ENCODE results near the gene SUMO3.

The SUMO3 gene

DNA sequence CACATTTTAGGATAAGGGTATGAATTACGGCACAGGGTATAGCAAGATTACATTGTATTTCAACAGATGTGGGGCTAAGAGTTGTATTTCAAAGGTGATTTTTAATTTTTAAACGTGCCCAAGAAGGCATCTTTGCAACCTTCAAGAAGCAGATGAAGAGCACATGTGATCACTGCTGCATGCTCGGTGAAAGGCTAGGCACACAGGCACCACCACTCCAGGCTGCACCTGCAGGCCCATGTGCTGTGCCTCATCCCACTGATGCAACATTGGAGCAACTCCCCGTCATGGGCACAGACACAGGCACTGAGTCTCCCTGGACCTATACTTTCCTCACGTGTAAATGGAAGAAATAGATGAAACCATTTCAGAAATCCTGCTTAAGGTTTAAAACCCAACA lies 39.8 kb downstream of the SUMO3 start:
- DNase-seq (ENCODE audit: low read depth) = no peak

DNA sequence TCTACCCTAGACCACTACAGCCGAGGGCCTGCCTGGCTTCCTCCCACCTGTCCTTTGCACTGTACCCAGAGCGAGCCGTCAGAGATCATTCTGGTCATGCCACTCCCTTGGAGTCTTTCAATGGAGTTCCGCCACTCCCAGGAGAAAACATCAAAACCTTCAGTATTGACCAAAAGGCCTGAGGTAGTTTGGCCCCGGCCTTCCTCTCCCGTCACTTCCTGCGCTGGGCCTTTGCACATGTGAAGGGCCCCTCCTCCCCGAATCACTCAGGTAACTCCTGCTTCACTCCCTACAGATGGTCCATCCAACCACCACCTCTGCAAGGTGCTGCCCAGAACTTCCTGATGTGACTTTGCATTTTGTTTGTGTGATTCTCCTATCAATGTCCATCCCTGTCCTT lies 42.9 kb downstream of the SUMO3 start:
- DNase-seq (ENCODE audit: low read depth) = no peak

DNA sequence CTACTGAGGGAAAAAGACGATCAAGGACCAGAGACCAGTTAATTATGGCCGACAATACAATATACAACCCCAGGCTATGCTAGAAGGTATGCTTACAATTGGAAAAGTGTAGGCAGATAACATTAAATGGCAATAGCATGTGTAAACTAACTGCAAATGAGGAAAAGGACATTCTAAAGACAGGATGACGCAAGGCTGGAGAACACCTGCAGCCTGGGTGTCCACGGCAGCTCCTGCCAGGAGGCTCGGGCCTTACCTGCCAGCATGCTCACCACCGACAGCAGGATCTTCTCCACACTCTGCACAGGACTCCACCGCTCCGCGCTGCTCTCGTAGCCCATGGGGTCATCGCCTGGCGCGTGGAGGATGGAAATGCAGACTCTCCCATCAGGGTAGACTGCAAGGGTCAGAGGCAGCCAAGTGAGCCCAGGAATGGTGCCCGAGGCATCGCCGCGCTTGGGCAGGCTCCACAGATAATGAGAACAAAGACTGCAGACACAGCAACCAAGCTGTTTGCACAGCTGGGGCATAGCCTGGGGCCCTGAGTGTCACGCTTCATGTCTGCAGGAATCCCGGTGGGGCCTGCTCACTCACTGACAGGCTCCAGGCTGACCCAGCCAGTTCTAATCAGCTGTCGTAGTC lies 44.5 kb downstream of the SUMO3 start:
- DNase-seq (ENCODE audit: low read depth) = no peak

GRCh38 chr21:44771896-44772525 lies 45.9 kb downstream of the SUMO3 start:
- no peak for DNase-seq (ENCODE audit: low read depth)

DNA sequence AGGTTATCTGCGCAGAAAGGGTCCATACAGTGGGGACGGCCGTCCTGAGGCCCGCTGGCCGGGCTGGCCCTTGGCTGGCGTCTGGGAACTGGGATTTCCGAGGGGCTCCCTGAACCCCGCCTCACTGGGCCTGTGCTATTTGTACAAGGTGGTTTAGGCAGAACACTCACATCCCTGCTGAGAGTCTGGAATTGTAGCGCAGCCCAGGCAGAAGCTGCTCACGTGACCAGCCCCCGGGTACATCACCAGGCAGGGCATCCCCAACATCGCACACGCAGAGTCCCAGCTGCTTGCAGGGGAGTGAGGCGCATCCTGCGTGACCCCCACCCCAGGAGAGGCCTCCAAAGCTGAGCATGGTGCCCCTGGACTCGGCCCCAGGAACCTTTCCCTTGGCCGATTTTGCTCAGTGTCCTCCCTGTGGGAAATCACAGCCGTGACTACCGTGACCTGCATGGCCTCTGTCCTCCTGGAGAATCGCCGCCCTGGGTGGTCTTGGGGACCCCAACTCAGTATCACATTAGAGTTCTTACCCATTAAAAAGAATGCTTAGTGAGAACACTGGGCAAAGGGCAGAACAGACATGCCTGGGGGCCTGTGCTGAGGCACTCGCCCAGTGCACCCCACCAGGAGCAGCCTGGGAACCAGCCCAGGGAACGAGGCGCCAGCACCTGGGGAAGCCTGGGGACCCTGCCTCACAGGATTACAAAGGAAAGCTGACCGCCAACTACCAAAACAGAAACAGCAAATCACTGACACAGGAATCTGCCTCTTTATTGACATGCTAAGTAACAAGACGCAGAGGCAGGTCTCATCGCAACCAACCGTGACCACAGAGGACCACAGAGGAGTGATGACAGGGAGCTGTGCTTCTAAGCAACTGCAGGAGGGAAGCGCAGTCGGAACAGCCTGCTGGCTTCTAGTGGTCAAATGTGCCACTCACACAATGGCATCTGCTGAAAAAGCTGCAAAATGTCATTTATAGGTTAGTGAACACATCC lies 49.7 kb downstream of the SUMO3 start:
- DNase-seq (ENCODE audit: low read depth) = no peak

- no peak for DNase-seq (ENCODE audit: low read depth)
Observed at GRCh38 chr21:44766818-44767354, 51.0 kb downstream of the SUMO3 start.

DNA sequence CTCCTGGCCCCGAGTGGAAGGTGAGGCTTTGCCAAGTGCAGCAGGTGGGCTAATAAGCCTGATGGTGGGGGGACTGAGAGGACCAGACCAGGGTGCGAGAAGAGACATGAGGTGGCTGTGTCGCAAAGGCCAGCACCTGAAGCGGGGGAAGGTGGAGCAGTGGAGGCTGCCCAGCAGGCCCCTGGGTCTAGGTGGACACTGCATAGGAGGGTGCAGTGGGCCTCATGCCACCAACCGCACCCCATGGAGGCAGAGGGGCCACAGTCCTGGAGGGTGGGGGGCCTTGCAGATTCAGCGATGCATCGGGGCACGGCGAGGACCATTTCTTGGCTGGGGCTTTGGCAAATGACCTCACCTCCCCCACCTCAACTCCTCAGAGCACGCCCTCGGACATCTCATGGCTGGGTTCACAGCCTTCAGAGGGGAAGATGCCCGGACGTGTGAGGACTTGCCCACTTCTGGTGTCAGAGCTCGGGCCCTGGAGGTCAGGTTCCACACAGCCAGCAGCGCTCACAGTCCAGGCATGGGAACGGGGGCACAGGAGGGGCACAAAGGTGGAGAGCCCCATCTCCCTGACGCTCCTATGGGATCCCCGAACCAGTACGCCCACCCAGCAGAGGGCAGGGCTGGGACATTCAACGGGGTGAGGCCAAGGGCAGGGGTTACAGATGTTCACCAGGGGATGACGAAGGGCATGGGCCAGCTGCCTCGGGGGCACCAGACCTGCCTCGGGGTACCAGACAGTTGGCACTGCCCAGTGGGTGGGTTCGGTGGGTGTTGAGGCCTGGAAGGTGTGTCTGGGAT lies 51.6 kb downstream of the SUMO3 start:
- no peak for DNase-seq (ENCODE audit: low read depth)

- no peak for DNase-seq (ENCODE audit: low read depth)
Observed at GRCh38 chr21:44765231-44766013, 52.4 kb downstream of the SUMO3 start.

GRCh38 chr21:44764319-44765230 lies 53.3 kb downstream of the SUMO3 start:
- DNase-seq (ENCODE audit: low read depth) = no peak

- DNase-seq (ENCODE audit: low read depth) = no peak
Observed at GRCh38 chr21:44763451-44764318, 54.2 kb downstream of the SUMO3 start.

DNA sequence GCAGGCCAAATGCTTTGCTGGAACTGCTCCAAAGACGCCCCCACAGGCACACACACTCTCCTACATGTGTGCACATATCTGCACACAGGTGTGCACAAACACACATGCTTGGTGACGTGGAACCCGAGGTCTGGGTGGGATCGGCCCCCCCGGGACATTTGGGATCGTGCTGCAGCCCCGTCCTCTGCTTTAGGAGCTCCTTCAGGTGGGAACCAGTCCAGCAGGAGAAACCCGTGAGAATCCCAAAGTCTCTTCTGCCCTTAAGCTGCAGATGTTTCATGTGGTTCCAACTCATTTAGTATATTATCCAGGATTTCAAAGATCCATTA lies 54.8 kb downstream of the SUMO3 start:
- DNase-seq (ENCODE audit: low read depth) = no peak

GRCh38 chr21:44762221-44763049 lies 55.4 kb downstream of the SUMO3 start:
- no peak for DNase-seq (ENCODE audit: low read depth)

DNA sequence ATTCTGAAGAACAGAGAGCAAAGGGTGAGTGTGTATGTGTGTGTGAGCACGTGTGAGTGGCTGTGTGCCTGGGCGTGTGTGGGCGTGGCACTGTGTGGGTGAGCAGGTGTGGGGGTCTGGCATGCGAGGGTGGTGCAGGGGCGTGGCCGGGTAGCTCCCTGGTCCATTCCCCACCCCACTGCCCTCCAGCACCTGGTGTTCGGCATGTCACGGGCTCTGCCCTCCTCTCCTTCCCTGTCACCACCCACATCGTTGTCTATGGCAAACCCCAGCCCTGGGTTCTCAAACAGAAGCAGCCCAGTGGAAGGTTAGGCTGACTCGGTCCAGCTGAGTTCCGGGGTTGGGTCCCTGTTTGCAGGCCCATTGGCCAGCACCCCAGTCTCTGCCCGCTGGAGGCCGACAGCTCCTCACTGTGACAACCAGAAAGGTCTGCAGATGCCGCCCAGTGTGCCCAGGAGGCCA lies 56.1 kb downstream of the SUMO3 start:
- no peak for DNase-seq (ENCODE audit: low read depth)

GRCh38 chr21:44761011-44761729 lies 56.7 kb downstream of the SUMO3 start:
- no peak for DNase-seq (ENCODE audit: low read depth)

GRCh38 chr21:44760376-44760775 lies 57.5 kb downstream of the SUMO3 start:
- DNase-seq (ENCODE audit: low read depth) = no peak

DNA sequence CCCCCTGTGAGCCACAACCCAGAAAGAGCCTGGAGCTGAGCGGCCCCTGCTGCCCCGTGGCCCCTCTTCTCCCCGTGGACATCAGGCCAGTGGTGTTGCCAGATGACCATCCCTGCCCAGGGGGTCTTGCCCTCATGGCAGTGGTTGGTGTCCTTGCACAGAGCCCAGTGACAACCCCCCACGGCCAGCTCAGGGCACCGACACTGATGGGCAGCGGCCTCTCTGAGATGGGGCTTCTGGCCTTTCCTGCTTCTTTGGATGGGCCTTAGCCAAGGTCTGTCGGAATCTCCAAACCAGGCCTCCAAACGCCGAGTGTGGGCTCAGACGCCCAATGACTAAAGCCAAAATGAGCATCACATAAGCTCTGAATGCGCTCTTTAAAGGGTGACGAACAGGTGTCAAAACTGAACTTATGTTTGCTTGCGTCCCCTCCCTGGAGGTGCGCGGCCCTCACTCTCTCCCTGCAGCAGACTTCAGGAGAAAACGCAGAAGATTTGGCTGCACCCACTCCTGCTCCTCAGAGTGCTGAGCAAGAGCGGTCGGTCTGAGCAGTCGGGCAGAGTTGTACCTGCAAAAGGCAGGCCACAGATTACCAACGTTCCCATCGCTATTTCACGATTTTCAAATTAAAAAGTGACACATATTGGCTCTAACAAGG lies 58.1 kb downstream of the SUMO3 start:
- DNase-seq (ENCODE audit: low read depth) = no peak

All from GM04503 (cell line).